A673 (cell line): ENCODE data around the gene CRTAP.

Experiments
- CTCF ChIP-seq: fragments of 300-800, 200-600 bp; sonication (generic); conservative IDR thresholded peaks from 2 replicates; pipeline ENCODE4 v1.5.1; 2017; ENCODE audit warnings: low read depth, mild to moderate bottlenecking, antibody characterized with exemption, low read length, moderate library complexity, mixed read lengths
- EZH2 ChIP-seq: fragments of 200-600 bp; sonication (generic); IDR thresholded peaks from 2 replicates; pipeline ENCODE4 v1.6.1; 2017; ENCODE audit warnings: borderline replicate concordance, low read depth, mild to moderate bottlenecking, mixed read lengths, antibody characterized with exemption, low read length; ENCODE audit not compliant: poor library complexity, severe bottlenecking

GRCh38 chr3:33105341-33105948 lies 8.4 kb upstream of the CRTAP start:
- no peak for TF ChIP-seq CTCF
- TF ChIP-seq EZH2, result no peak
